ENCODE data around the gene HAPLN3.

The HAPLN3 gene

DNA sequence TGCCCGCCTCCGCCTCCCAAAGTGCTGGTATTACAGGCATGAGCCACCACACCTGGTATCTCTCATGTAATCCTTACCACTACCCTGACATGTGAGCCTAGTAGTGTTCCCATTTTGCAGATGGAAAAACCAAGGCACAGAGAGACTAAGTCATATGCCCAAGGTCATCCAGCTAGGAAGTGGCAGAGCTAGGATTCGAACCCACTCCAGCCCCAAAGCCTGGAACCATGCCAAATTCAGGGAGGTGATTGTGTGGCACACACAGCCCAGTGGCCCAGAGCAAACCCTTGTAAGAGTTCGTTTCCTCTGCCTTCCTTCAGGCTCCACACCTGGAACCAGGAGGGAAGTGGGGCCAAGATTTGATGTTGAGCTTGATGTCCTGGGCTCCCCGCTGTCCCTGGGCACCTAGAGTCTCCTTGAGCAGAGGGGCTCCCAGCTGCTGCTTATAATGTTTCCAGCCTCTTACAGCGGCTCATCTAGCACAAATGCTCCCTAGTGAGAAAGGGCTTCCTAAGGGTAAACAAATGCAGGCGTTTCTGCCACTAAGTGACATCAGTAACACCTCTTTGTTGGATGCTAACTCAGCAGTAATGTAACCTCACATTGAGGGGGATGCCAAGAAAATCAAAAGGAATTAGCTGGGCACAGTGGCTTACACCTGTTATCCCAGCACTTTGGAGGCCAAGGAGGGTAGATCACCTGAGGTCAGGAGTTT lies 3.6 kb downstream of the HAPLN3 start:
- DNase-seq: no peak

- no peak for DNase-seq
Observed at GRCh38 chr15:88890495-88890894, 4.8 kb downstream of the HAPLN3 start.

DNA sequence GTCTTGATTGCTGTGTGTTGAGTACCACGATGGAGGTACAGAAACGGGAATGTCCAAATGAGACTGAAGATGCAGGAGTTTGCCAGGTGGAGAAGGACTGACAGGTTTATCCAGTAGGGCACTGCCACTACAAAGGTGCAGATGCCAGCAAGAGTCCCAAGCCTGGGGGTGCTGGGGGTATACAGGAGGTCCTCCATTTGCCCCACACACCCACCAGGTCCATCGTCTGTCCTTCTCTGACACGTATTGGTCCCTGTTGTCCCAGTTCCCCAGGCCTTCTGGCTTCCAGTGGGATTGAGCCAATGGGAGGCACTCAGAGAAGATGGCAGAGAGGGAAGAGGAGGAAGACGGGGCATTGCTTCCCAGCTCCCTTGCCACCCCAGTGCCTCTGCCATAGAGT lies 6.6 kb downstream of the HAPLN3 start:
- no peak for DNase-seq

DNA sequence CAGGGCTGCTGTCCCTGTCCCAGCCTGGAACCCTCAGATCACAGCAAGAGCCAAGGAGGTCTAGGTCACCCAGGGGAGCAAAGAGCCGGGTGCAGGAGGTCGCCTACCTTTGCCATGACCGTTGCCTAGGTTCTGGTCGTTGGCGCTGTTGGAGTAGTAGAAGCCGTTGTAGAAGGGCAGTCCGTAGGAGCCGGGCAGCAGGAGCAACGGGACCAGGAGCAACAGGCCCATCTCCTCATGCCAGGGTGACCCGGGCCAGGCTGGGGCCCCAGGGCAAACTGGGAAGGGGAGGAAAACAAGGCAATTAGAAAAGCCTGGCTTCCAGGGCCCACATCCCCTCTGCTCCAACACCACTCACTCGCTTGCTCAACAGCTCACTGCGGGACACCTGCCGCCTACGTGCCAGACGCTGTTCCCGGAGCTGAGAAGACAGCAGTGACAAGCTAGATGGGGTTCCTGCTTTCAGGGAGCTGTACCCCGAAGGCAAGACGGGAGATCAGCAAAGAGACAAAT lies 8.2 kb downstream of the HAPLN3 start:
- DNase-seq: no peak

- no peak for DNase-seq
Observed at GRCh38 chr15:88882785-88883184, 12.6 kb downstream of the HAPLN3 start.

GRCh38 chr15:88881775-88882174 lies 13.6 kb downstream of the HAPLN3 start:
- no peak for DNase-seq

- DNase-seq: no peak
Observed at GRCh38 chr15:88880944-88881740, 14.2 kb downstream of the HAPLN3 start.

DNA sequence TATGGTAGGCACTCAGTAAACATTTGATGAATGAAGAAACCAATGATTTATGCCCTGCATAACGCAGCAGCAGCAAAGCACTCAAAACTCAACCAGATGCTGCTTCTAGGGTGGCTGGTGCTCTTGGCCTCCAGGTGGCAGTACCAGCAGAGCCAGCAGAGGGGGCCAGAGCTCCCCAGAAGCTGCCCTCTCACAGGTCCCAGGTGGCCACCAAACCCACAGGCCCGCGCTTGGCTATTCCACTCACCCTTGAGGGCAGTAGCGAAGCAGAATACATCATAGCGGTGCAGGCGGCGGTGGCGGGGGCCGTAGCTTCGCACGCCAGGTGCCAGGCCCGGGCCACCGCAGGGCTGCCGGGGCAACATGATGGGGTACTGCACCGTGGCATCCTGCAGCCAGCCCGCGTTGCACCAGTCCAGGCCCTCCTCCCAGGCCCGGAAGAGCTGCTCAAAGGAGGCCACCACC lies 16.6 kb downstream of the HAPLN3 start:
- DNase-seq: peak; percentile 30

DNA sequence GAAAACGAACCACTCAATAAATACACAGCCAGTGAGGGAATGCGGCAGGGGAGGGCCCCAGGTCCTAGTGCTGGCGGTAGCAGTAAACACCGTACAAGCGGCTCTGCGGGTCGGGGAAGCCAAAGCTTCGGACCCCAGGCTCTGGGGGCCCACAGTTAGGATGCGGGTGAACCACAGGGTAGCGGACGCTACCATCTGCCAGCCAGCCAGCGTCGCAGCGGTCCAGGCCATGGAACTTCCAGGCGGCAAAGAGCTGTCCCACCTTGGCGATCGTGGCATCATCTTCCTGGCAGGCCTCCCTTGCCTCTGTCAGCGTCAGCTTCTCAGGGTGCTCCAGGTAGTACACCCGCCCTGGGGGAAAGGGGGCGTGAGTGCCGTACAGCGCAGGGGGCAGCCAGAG lies 17.4 kb downstream of the HAPLN3 start:
- no peak for DNase-seq

GRCh38 chr15:88877415-88877814 lies 17.9 kb downstream of the HAPLN3 start:
- no peak for DNase-seq

GRCh38 chr15:88876573-88876972 lies 18.8 kb downstream of the HAPLN3 start:
- no peak for DNase-seq

DNA sequence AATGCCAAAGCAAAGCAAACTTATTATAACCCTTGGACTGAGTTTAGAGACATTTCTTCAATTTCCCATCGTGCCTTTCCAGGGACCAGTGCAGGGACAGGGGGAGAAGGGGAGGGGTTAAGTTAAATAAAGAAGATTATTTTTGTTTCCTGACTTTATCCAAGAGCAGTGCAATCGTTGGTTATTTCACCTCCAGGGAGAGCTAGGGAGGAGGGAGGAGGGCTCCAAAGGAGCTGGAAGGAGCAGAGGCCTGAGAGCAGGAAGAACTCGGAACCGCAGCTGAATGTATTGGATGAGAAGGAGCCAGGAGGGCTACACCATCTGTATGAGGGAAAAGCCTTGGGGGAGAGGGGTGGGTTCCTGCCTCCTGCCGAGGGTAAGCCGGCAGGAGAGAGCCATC lies 20.7 kb downstream of the HAPLN3 start:
- no peak for DNase-seq

DNA sequence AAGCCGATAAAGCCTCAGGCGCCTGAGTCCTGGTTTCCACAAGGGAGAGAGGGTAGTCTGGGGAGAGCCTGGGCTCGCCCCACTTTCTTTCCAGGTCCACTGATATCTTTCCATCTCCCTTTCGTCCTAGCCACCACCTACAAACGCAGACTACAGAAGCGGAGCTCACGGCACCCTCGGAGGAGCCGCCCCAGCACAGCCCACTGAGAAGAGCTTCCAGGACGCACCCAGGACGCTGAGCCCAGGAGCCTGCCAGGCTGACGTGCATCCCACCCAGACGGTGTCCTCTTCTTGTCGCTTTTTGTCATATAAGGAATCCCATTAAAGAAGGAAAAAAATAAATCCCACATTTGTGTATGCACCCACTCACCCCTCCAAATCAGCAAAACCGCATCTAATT lies 21.1 kb downstream of the HAPLN3 start:
- DNase-seq: no peak

GRCh38 chr15:88873786-88874185 lies 21.6 kb downstream of the HAPLN3 start:
- no peak for DNase-seq

DNA sequence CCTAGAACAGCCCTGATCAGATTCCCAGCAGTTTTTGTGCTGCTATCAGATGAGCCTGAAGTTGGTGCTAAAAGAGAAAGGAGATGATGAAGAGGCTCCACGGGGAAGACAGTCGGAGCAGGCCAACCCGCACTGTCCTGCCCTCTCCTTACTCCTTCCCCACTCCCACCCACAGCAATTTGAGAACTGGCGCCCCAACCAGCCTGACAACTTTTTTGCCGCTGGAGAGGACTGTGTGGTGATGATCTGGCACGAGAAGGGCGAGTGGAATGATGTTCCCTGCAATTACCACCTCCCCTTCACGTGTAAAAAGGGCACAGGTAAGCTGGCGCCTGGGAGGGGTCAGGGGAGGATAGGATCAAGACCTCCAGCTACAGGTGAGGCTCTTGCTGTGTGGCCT lies 22.6 kb downstream of the HAPLN3 start:
- no peak for DNase-seq

DNA sequence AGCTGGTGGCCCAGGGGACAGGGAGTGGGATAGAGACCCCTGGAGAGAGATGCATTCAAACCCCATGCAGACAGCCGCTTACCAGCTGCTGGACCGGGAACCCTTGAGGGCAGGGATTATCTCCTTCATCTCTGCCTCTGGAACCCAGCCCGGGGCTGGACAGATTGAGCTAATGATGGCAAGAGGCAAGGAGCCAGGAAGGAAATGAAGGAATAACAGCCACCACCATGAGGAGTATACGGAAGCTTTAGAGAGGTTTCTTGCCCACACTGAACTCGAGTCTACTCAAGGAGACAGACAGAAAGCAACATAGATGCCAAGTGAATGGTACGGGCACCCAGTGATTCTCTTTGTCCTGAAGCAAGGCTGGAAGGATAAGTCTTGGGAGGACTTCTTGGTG lies 23.2 kb downstream of the HAPLN3 start:
- no peak for DNase-seq

DNA sequence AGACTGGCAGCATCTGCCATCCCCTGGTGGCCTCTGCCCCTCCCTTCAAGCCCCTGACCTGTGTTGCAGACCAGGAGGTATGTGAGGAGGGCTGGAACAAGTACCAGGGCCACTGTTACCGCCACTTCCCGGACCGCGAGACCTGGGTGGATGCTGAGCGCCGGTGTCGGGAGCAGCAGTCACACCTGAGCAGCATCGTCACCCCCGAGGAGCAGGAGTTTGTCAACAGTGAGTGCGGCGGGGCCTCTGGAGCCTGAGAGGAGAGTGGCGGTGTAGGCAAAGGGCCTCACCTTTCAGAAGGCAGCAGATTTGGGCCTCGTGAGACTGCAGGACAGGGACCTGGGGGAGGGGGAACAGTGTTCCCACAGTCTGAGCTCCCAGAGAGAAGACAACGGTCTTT lies 24.0 kb downstream of the HAPLN3 start:
- no peak for DNase-seq

DNA sequence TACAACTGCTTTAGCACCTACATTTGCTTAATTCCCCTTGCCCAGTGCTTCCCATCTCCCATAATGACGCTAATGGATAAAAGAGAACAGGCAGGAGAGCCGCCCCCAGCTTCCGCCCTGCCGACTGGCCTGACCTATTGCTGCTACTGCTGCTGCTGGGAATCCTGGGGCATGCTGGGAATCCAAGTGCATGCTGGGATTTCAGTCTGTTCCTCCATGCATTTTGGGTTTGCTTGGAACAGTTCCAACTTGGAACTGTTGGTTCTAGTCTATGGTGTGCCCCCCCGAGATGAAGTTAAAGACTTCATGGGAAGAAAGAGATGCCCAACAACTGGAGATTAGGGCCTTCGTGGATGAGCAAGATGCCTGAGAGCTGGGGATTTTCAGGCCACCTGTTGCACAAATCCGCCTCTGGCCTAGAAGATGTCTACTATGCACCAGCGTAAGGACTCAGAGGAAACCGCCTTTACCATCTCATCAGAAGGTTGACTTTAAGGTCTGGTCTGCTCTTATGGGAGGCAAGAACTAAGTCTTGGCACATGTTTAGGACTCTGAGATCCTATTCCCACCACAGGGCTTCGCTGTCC lies 29.0 kb downstream of the HAPLN3 start:
- DNase-seq: no peak

GRCh38 chr15:88865498-88866099 lies 29.7 kb downstream of the HAPLN3 start:
- DNase-seq: no peak

DNA sequence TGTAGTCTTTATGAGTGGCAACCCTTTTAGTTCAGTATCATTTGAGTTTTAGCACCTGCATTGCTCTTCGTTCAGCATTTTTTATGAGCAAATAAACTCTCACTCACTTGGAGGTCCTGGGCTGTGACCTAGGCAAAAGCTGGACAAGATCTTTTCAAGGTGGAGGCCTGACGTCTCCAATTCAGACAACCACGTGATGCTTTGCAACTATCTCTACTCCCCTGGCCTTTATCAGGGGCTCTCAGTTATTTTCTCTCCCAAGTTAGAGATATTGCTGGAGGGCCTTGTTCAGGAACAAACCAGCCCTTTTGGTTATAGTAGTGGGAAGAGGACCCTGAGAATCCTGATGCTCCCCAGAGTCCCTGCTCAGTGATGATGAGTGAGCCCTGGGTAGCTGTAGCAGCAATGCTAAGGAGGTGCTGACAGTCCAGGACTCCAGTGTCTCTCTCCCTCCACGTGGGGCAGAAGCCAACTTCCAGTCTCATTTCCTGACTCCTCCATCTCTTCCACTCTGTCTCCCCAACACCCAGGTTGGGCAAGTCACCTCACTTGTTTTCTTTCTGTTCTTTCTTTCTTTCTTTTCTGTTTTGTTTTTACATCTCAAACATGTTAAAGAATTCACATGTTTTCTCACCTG lies 30.4 kb downstream of the HAPLN3 start:
- no peak for DNase-seq

- DNase-seq: no peak
Observed at GRCh38 chr15:88863412-88863811, 31.9 kb downstream of the HAPLN3 start.

DNA sequence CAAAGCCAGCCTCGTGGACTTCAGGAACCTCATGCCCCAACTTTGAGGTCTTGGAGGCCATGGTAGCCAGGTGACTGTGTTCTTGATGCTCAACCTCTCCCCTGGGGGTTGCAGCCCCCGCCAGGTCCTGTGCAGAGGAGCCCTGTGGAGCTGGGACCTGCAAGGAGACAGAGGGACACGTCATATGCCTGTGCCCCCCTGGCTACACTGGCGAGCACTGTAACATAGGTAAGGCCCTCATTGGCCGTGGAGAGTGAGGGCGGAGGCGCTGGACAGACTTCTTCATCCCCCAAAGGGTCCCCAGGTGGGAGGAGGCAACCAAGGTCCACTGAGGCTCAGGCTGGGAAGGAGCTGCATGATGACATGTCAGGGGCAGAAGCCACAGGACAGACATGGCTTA lies 35.1 kb downstream of the HAPLN3 start:
- DNase-seq: no peak

DNA sequence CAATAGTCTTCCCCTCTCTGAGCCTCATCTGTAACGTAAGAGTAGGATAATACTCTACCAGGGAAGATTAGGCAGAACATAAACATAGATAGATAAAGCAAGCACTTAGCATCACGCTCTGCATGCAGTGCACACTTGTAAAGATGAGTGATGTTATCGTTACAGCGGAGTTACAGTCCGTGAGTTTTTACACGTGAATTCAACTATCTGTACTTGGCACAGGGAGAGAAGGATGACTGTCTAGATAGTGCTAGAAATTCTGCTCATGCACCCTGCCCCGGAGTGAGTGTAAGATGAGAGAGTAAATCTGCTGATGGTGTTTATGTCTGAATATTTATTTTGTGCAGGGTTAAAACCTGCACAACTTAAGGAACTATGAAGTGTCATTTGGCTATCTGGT lies 35.8 kb downstream of the HAPLN3 start:
- no peak for DNase-seq
